ENCODE results near the gene POLK. TPM values are rescaled to one million over a fixed set of nuclear protein-coding genes. Genes with fewer than 3 reads are reported as not detected.

Gene POLK
- total RNA-seq, 1 experiment from 2014 or later: 9.0 TPM

GRCh38 chr5:75639535-75640311 lies 128.0 kb downstream of the POLK start:
- ATAC-seq (no peak), DNase-seq (no peak)
- Histone ChIP-seq H3K27me3 (ENCODE audit: low read length) (no peaks in the 10 kb centered on the region), H3K9me2 (replicated peaks; ENCODE audit: low read length) (no peaks in the 10 kb centered on the region), H3K27ac (ENCODE audit: low read length) (no peak overlapping the region), H3K36me3 (ENCODE audit: low read depth, low read length) (no peaks in the 10 kb centered on the region), H3K4me1 (ENCODE audit: insufficient read depth, low read length) (peaks cover 17% of the 10 kb centered on the region), H3K9ac (ENCODE audit: low read length) (no peak overlapping the region), H3F3A (ENCODE audit: low read length, unreplicated experiment) (no peaks in the 10 kb centered on the region), H3K4me2 (ENCODE audit: low read length) (no peak overlapping the region), H4K20me1 (ENCODE audit: low read length) (no peaks in the 10 kb centered on the region), H3K4me3 (ENCODE audit: low read length) (no peak overlapping the region), H3K79me2 (ENCODE audit: low read length) (no peaks in the 10 kb centered on the region), H3K9me3 (ENCODE audit: low read length) (no peaks in the 10 kb centered on the region), H2AFZ (ENCODE audit: low read length) (no peak overlapping the region)
- POLR2A ChIA-PET (ENCODE audit: unreplicated experiment): no interaction called here
- CTCF ChIA-PET: no interaction called here
- TF ChIP-seq CTCF (conservative IDR thresholded peaks at IDR 0.05; ENCODE audit: low read depth, low read length): no peak
- no peak for TF ChIP-seq EZH2phosphoT487 (IDR thresholded peaks at IDR 0.05; ENCODE audit: borderline replicate concordance, low read length)
- no peak for TF ChIP-seq EZH2 (IDR thresholded peaks at IDR 0.05; ENCODE audit: low read length, unreplicated experiment)
- intact Hi-C loops (cut with micrococcal nuclease): no loop called here
- no TSS peak for BruUV-seq (replicated peaks)

DNA sequence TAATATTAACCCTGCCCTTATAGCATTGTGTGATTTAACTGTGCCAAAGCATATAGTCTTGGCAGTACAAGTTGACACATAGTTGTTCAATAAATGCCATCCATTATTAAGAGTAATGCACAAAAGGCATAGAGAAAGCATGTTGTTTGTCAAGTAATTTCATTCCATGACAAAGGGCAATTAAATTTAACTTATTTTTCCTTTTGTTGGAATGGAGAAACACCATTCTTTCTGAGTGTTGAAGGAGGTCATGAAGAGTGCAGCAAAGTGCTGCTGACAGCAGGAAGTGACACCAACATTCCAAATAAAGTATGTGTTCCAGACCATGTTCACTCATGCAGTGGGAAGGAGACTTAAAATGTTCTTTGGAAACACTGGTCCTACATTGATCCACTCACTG lies 128.7 kb downstream of the POLK start:
- Histone ChIP-seq H3K9me3 (ENCODE audit: low read length) (no peaks in the 10 kb centered on the region), H3K9me2 (replicated peaks; ENCODE audit: low read length) (no peaks in the 10 kb centered on the region), H3K9ac (ENCODE audit: low read length) (no peak overlapping the region), H3K4me1 (ENCODE audit: insufficient read depth, low read length) (peaks cover 17% of the 10 kb centered on the region), H3K27me3 (ENCODE audit: low read length) (no peaks in the 10 kb centered on the region), H2AFZ (ENCODE audit: low read length) (no peak overlapping the region), H4K20me1 (ENCODE audit: low read length) (no peaks in the 10 kb centered on the region), H3K79me2 (ENCODE audit: low read length) (no peaks in the 10 kb centered on the region), H3K4me3 (ENCODE audit: low read length) (no peak overlapping the region), H3K4me2 (ENCODE audit: low read length) (no peak overlapping the region), H3K27ac (ENCODE audit: low read length) (no peak overlapping the region), H3F3A (ENCODE audit: low read length, unreplicated experiment) (no peaks in the 10 kb centered on the region), H3K36me3 (ENCODE audit: low read depth, low read length) (no peaks in the 10 kb centered on the region)
- DNase-seq: peak; percentile 71
- CTCF ChIA-PET: no interaction called here
- POLR2A ChIA-PET (ENCODE audit: unreplicated experiment): no interaction called here
- intact Hi-C loops (cut with micrococcal nuclease): no loop called here
- ATAC-seq: peak; percentile 81
- no TSS peak for BruUV-seq (replicated peaks)
- TF ChIP-seq EZH2 (IDR thresholded peaks at IDR 0.05; ENCODE audit: low read length, unreplicated experiment): no peak
- no peak for TF ChIP-seq EZH2phosphoT487 (IDR thresholded peaks at IDR 0.05; ENCODE audit: borderline replicate concordance, low read length)
- TF ChIP-seq CTCF (conservative IDR thresholded peaks at IDR 0.05; ENCODE audit: low read depth, low read length): no peak

GRCh38 chr5:75640826-75641225 lies 129.1 kb downstream of the POLK start:
- ATAC-seq (no peak), DNase-seq (no peak)
- Histone ChIP-seq H3K4me1 (ENCODE audit: insufficient read depth, low read length) (peaks cover 17% of the 10 kb centered on the region), H3K27me3 (ENCODE audit: low read length) (no peaks in the 10 kb centered on the region), H3K4me2 (ENCODE audit: low read length) (no peak overlapping the region), H4K20me1 (ENCODE audit: low read length) (no peaks in the 10 kb centered on the region), H3K36me3 (ENCODE audit: low read depth, low read length) (no peaks in the 10 kb centered on the region), H3K79me2 (ENCODE audit: low read length) (no peaks in the 10 kb centered on the region), H2AFZ (ENCODE audit: low read length) (no peak overlapping the region), H3K27ac (ENCODE audit: low read length) (no peak overlapping the region), H3K9me3 (ENCODE audit: low read length) (no peaks in the 10 kb centered on the region), H3F3A (ENCODE audit: low read length, unreplicated experiment) (no peaks in the 10 kb centered on the region), H3K4me3 (ENCODE audit: low read length) (no peak overlapping the region), H3K9me2 (replicated peaks; ENCODE audit: low read length) (no peaks in the 10 kb centered on the region), H3K9ac (ENCODE audit: low read length) (no peak overlapping the region)
- POLR2A ChIA-PET (ENCODE audit: unreplicated experiment): no interaction called here
- no peak for TF ChIP-seq CTCF (conservative IDR thresholded peaks at IDR 0.05; ENCODE audit: low read depth, low read length)
- CTCF ChIA-PET: no interaction called here
- intact Hi-C loops (cut with micrococcal nuclease): no loop called here
- no TSS peak for BruUV-seq (replicated peaks)
